PC-3 (cell line): ENCODE results near the gene MAPK9.

Experiments
- CTCF ChIP-seq: fragments of 300-600 bp; sonication (generic); conservative IDR thresholded peaks from 2 replicates; pipeline ENCODE4 v1.5.1; 2017; ENCODE audit warnings: antibody characterized with exemption, low read depth, mild to moderate bottlenecking, low read length
- EZH2 ChIP-seq: fragments of 300-600 bp; sonication (generic); IDR thresholded peaks from one replicate; pipeline ENCODE4 v1.6.1; 2017; ENCODE audit warnings: antibody characterized with exemption, mild to moderate bottlenecking, low read length; ENCODE audit not compliant: unreplicated experiment

DNA sequence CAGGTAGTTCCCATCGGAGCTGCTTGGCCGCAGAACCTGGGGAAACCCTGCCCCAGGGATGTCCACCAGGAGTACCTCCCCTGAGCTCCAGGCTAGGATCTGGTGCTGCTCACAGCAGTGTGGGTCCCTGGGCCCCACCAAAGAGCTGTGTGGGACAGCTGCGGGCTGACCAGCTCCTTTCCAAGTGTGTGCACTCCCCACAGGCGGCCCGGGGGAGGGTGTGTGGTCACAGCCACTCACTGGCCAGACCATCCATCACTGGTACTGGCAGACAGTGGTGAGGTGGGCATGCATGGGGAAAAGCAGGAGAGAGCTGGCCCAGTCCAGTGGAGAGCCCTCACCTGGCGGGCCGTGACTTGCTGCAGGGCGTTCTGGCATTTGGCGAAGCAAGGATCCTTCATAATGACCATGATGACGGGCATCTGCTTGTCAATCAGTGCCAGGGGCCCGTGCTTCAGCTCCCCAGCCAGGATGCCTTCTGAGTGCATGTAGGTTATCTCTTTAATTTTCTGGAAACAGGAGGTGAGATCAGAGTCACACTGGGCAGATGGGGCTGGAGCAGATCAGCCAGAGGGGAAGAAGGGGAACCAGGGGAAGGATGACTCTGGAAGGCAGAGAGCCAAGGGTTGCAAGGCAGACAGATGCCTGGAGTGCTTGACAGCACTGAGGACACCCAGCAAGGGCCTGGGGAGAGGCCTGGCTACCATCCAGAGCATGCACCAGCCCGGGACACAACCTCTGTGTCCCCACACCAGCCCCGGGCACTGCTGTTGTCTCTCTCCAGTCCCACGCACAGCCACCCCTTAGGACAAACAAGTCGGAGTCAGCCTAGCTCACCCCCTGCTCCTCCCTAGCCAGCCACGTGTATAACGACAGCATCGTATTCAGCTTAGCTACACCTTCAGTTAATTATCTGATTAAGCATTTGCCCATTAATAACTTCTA, 12.8 kb upstream of the MAPK9 start:
- TF ChIP-seq CTCF = no peak
- TF ChIP-seq EZH2 = no peak
